SJSA1 (cell line): ENCODE measurements around the gene MBP. TPM values are rescaled to one million over a fixed set of nuclear protein-coding genes. Genes with fewer than 3 reads are reported as not detected.

ENCODE experiments used
- DNase-seq, 2 experiments: peaks; one replicate each; pipeline ENCODE4 v3.0.0-alpha.2; 2015 to 2020; ENCODE audit warnings: low spot score in 2 of 2, low read depth in 1 of 2
- H3K27ac ChIP-seq: fragments of 250-450 bp; sonication (Bioruptor Pico); 2 replicates; pipeline ENCODE4 v1.5.1; 2020; ENCODE audit warnings: mild to moderate bottlenecking, moderate library complexity
- H3K27me3 ChIP-seq: fragments of 250-450 bp; sonication (Bioruptor Pico); replicated peaks from 2 replicates; pipeline ENCODE4 v1.5.1; 2020; ENCODE audit warnings: mild to moderate bottlenecking, moderate library complexity
- H3K36me3 ChIP-seq: fragments of 250-450 bp; sonication (Bioruptor Pico); 2 replicates; pipeline ENCODE4 v1.5.1; 2020; ENCODE audit warnings: mild to moderate bottlenecking
- H3K4me1 ChIP-seq: fragments of 250-450 bp; sonication (Bioruptor Pico); replicated peaks from 2 replicates; pipeline ENCODE4 v1.6.1; 2021; ENCODE audit warnings: mild to moderate bottlenecking
- H3K4me3 ChIP-seq: fragments of 250-450 bp; sonication (Bioruptor Pico); 2 replicates; pipeline ENCODE4 v1.5.1; 2020; ENCODE audit warnings: mild to moderate bottlenecking
- H3K9me3 ChIP-seq: fragments of 250-450 bp; sonication (Bioruptor Pico); replicated peaks from 2 replicates; pipeline ENCODE4 v1.5.1; 2020; ENCODE audit warnings: mild to moderate bottlenecking
- total RNA-seq: library from RNA; depleted of rRNA; stranded (reverse); fragments of >200 nt; shearing (Covaris generic); gene quantifications from 2 replicates; pipeline ENCODE4 v1.2.3, GENCODE V29; 2014

The MBP gene
- total RNA-seq, 1 experiment from 2014 or later, result not detected

DNA sequence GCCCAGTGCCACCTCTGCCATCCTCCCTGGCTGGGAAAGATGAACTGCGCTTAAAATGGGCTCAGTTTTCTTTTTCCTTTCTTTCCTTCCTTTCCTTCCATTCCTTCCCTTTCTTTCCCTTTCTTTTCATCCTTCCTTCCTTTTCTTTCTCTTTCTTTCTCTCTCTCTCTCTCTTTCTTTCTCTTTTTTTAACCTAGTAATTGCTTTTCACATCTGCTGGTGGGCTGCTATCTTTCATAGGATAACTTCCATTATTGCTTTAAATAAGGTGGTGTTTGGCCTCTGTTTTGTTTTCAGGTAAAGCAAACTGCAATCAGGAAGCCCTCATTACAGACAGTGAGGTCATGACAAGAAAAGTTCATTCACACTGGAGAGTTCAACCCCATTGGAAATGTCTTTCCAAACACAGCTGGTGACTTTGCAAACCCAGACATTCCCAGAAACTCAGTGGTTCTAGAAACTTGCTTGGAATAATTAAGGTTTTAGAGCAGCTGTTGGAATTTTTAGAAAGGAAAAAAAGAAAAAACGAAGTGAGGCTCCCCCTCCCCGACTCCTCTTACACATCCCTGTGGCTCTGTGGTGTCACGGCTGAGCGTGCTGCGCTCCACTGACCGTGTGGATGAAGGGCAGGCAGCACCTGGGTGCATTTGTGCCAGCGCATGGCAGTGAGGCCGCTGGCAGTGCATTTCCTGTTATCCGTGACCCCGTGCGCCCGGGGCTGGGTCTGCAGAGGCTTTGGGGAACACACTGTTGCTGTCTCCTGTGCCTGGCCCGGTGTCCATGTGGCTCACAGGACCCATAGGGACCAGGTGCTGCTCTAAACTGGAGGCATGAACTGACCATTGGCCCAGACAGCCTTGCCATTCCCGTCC is 76.9 kb downstream of the MBP start:
- Histone ChIP-seq H3K4me3 (no peak overlapping the region), H3K27me3 (no peaks in the 10 kb centered on the region), H3K9me3 (no peaks in the 10 kb centered on the region), H3K36me3 (no peaks in the 10 kb centered on the region), H3K4me1 (peaks cover 30% of the 10 kb centered on the region), H3K27ac (no peak overlapping the region)
- no peak for DNase-seq

DNA sequence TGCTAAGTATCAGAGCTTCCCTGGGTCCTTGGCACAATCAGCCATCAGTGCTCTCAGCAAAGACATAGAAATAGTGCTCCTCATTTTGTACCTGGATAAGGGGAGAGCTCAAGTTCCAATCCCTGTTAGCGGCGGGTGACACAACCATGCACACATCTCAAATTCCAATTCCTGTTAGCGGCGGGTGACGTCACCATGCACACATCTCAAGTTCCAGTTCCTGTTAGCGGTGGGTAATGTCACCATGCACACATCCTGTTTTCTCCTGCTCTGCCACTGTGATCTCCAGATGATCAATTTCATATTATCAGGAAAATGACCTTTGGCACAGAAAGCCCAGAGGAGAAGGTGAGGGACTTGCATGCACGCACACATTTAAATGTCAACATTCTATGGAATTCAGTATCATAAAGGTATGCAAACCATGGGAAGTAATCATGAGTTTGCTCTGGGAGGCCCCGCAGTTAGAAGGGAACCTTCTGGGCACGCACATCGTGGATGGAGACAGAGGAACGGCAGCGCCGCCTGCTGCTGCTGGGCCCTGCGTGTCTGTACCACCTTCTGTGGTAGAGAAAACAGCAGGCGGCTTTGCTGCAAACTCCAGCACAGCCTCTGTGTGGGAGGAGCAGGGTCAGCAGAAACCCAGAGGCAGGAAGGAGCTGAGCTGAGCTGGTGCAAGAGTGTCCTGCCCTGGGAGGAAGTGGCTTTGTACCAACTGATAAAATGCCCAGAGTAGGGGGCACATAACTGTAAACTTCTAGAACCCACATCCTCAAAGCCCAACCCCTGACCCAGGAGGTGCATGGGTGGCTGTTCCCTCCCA is 77.8 kb downstream of the MBP start:
- no peaks in the 10 kb centered on the region for H3K36me3 ChIP-seq
- H3K4me1 ChIP-seq, result peaks cover 28% of the 10 kb centered on the region
- H3K4me3 ChIP-seq, result no peak overlapping the region
- H3K9me3 ChIP-seq, result no peaks in the 10 kb centered on the region
- no peaks in the 10 kb centered on the region for H3K27me3 ChIP-seq
- peak overlapping the region; percentile 34 for H3K27ac ChIP-seq
- DNase-seq, result peak; percentile 76 to 83

DNA sequence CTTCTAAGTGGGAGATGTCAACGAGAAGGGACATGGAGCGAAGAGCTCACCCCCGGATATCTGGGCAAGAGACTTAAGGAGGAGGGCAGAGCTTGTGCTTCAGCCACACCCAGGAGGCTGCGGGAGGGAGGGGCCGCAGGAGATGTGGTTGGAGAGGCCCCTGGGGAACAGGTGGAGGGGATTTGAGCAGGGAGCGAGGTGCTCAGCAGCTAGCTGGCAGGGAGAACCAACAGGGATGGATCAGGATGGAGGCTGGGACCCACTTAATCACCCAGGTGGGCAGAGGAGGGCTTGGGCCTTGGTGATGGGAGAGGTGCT is 78.3 kb downstream of the MBP start:
- Histone ChIP-seq H3K4me1 (peaks cover 28% of the 10 kb centered on the region), H3K27ac (peak overlapping the region; percentile 34; the same call in 1 of the 2 replicates), H3K27me3 (no peaks in the 10 kb centered on the region), H3K4me3 (no peak overlapping the region), H3K36me3 (no peaks in the 10 kb centered on the region), H3K9me3 (no peaks in the 10 kb centered on the region)
- DNase-seq, result no peak

- H3K27me3 ChIP-seq, result no peaks in the 10 kb centered on the region
- H3K9me3 ChIP-seq, result no peaks in the 10 kb centered on the region
- no peaks in the 10 kb centered on the region for H3K36me3 ChIP-seq
- H3K27ac ChIP-seq, result no peak overlapping the region; the same call in 1 of the 2 replicates
- peaks cover 28% of the 10 kb centered on the region for H3K4me1 ChIP-seq
- DNase-seq, result no peak
- H3K4me3 ChIP-seq, result no peak overlapping the region
Observed at GRCh38 chr18:77053616-77054287, 78.8 kb downstream of the MBP start.

DNA sequence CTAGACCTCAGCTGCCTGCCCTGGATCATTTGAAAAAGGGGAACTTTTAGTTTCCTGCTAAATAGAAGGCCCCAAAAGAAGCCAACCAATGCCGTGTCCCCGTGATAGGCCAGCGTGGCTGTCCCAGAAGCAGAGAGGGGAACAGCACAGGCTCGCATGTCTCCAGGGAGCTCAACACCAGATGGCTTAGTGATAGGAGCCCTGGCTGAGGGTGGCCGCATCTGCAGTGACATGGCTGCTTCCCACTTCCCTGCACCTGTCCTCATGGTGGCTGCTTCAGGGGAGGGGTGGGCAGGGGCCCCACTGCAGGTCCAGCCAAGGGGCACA is 79.6 kb downstream of the MBP start:
- H3K4me1 ChIP-seq, result peaks cover 28% of the 10 kb centered on the region
- H3K4me3 ChIP-seq, result no peak overlapping the region
- no peaks in the 10 kb centered on the region for H3K27me3 ChIP-seq
- H3K27ac ChIP-seq, result no peak overlapping the region
- DNase-seq, result no peak
- no peaks in the 10 kb centered on the region for H3K36me3 ChIP-seq
- H3K9me3 ChIP-seq, result no peaks in the 10 kb centered on the region

DNA sequence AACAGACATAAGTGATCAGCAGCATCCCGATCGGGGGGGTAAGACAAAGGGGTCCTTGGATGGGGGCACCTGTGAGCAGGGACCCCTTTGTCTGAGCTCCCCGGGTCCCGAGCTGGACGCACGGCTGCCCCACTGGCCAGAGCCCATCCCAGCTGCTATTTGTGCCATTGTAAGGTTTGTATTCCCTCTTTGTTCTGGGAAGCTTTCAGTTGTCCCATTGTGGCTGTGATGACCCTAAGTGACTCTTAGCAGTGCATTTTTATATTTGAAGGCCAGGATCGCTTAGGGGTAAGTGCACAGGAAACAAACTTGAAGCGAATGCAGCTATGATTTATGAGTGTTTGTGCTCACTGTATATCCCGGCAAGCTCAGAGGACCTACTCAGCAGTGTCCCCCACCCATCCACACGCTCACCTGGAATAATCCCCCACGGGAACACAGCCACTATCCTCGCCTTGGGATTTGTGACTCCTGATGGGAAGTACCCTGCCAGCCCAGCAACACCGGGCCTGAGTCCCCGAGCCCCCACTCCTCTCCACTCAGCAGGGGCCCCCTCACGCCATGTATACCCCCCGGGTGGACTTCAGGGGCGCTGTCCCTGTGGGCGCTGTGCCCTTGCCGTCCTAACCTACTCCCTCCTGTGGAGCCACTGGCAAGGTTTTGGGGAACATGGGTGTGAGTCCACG is 80.1 kb downstream of the MBP start:
- no peak for DNase-seq
- Histone ChIP-seq H3K4me1 (peaks cover 28% of the 10 kb centered on the region), H3K36me3 (no peaks in the 10 kb centered on the region)

DNA sequence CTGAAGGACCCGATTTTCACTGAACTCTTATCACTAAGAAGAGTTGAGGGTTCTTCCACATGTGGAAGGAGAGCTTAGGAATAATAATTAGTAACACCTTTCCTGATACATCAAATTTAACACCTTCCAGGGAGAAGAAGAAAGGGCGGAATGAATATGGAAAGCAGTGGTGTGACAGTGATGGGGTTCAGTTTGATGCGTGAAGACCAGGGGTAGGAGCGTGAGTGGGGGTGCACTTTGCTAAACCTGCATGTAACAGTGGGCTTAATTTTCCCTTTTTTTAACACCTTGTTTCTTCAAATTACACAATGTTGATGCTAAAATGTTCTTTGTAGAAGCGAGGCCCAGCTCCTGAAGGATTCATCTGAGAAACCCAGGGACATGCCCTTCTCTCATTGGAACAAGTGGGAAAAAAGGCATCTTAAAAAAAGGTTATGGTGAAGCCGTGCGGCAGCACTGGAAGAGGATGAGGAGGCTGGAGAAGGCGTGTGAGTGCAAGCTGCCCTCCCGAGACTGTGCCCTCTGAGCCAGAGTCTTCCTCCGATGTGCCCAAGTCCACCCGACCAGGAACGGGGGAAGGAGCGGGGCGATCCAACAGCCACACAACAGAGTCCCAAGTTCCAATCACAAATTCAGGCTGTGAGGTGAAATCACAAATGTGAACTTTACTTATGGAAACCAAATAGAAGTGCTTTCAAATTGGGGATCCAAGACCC is 80.8 kb downstream of the MBP start:
- Histone ChIP-seq H3K4me1 (peaks cover 24% of the 10 kb centered on the region), H3K36me3 (no peaks in the 10 kb centered on the region), H3K4me3 (no peak overlapping the region), H3K9me3 (no peaks in the 10 kb centered on the region), H3K27ac (no peak overlapping the region), H3K27me3 (no peaks in the 10 kb centered on the region)
- DNase-seq, result no peak

More for the DNA sequence above, 80.1 kb downstream of the MBP start:
- Histone ChIP-seq H3K27ac (no peak overlapping the region), H3K9me3 (no peaks in the 10 kb centered on the region), H3K27me3 (no peaks in the 10 kb centered on the region), H3K4me3 (no peak overlapping the region)

- Histone ChIP-seq H3K4me1 (peaks cover 8% of the 10 kb centered on the region), H3K4me3 (no peak overlapping the region), H3K36me3 (no peaks in the 10 kb centered on the region), H3K9me3 (no peaks in the 10 kb centered on the region), H3K27me3 (no peaks in the 10 kb centered on the region), H3K27ac (no peak overlapping the region)
- no peak for DNase-seq
Observed at GRCh38 chr18:77049938-77050337, 82.6 kb downstream of the MBP start.

GRCh38 chr18:77047803-77048419 is 84.7 kb downstream of the MBP start:
- no peaks in the 10 kb centered on the region for H3K27me3 ChIP-seq
- H3K27ac ChIP-seq, result no peak overlapping the region
- no peaks in the 10 kb centered on the region for H3K36me3 ChIP-seq
- no peak overlapping the region for H3K4me3 ChIP-seq
- H3K9me3 ChIP-seq, result no peaks in the 10 kb centered on the region
- no peaks in the 10 kb centered on the region for H3K4me1 ChIP-seq
- DNase-seq, result no peak

- no peak overlapping the region for H3K4me3 ChIP-seq
- DNase-seq, result no peak
- H3K9me3 ChIP-seq, result no peaks in the 10 kb centered on the region
- H3K27me3 ChIP-seq, result no peaks in the 10 kb centered on the region
- no peak overlapping the region for H3K27ac ChIP-seq
- H3K36me3 ChIP-seq, result no peaks in the 10 kb centered on the region
- no peaks in the 10 kb centered on the region for H3K4me1 ChIP-seq
Observed at GRCh38 chr18:77046994-77047393, 85.6 kb downstream of the MBP start.

GRCh38 chr18:77046409-77046808 is 86.2 kb downstream of the MBP start:
- no peaks in the 10 kb centered on the region for H3K36me3 ChIP-seq
- no peaks in the 10 kb centered on the region for H3K4me1 ChIP-seq
- H3K27ac ChIP-seq, result no peak overlapping the region
- H3K9me3 ChIP-seq, result no peaks in the 10 kb centered on the region
- no peaks in the 10 kb centered on the region for H3K27me3 ChIP-seq
- DNase-seq, result no peak
- no peak overlapping the region for H3K4me3 ChIP-seq

- DNase-seq, result no peak
- H3K9me3 ChIP-seq, result no peaks in the 10 kb centered on the region
- H3K4me3 ChIP-seq, result no peak overlapping the region
- no peaks in the 10 kb centered on the region for H3K4me1 ChIP-seq
- no peaks in the 10 kb centered on the region for H3K36me3 ChIP-seq
- no peaks in the 10 kb centered on the region for H3K27me3 ChIP-seq
- no peak overlapping the region for H3K27ac ChIP-seq
Observed at GRCh38 chr18:77045677-77046076, 86.9 kb downstream of the MBP start.
